GM21619 (cell line): ENCODE data around the gene ATP2B3.
A peak's percentile ranks its signal among the peaks of the same experiment; 100 is the strongest.

Source experiments
- ATAC-seq: cut with Tn5 transposase; IDR thresholded peaks from one replicate; pipeline ENCODE4 v1.9.1; 2021; ENCODE audit not compliant: unreplicated experiment

ATP2B3 gene

GRCh38 chrX:153564047-153564606 is 46.7 kb downstream of the ATP2B3 start:
- no peak for ATAC-seq

- no peak for ATAC-seq
Measured at GRCh38 chrX:153565996-153566580, 48.6 kb downstream of the ATP2B3 start.

DNA sequence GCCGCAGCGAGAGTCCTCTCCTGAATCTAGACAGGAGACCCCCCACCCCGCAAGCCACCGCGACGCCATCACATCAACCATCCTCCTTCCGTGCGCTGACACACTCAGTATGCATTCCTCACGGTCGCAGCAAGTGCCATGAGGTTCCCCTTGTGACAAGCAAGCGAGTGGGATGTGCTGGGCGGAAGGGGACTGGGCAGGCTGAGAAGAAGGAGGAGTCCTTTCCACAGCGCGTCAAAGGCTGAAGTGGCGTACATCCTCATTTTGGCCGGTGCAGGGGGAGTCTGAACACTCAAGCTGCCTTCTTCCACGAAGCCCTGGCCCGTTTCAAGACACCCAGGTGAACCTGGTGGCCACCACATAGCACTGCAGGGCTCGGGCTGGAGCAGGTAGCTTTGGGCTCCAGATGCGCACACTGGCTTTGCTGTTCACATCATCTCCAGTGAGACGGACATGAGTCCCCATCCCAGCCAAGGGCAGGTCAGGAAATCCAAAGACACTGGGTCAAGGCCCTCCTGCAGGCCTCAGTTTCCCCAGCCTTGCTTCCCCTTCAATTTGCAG is 51.1 kb downstream of the ATP2B3 start:
- no peak for ATAC-seq

- no peak for ATAC-seq
Measured at GRCh38 chrX:153569475-153569874, 52.0 kb downstream of the ATP2B3 start.

DNA sequence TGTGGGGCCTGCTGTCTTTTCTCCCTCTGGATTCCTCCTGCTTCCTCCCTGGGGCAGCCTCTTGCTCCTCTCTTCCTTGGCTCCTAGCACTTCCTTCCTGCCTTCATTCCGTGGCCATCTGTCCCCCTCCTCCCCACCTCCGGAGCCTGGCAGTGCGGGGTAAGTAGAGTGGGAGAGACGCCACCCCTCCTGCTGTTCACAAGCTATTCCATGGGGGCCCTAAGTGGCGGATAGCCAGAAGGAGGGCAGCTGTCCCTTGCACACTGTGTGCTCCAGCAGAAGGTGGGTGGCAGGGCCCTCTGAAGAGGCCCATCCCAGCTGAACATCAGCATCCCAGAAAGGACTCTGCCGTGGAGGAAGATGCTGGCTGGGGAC is 54.1 kb downstream of the ATP2B3 start:
- ATAC-seq: no peak

DNA sequence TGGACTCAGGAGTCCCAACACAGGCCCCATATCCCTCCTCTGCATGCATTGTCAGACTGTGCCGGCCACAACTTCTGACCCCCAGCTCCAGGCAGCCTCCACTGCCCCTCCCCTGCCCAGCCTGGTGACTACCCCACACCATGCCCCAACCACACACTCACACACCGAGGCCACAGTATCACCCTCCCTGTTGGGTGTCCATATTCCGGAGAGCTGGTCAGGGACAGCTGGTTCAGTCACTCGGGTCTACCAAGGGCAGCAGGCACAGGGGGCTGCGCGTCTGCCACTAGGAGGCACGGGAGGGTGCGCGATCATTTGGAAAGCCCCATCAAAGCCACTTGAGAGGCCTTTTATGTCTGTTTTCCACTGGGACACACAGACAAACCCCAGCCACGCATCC is 55.2 kb downstream of the ATP2B3 start:
- ATAC-seq: no peak

- no peak for ATAC-seq
Measured at GRCh38 chrX:153573984-153574383, 56.5 kb downstream of the ATP2B3 start.

DNA sequence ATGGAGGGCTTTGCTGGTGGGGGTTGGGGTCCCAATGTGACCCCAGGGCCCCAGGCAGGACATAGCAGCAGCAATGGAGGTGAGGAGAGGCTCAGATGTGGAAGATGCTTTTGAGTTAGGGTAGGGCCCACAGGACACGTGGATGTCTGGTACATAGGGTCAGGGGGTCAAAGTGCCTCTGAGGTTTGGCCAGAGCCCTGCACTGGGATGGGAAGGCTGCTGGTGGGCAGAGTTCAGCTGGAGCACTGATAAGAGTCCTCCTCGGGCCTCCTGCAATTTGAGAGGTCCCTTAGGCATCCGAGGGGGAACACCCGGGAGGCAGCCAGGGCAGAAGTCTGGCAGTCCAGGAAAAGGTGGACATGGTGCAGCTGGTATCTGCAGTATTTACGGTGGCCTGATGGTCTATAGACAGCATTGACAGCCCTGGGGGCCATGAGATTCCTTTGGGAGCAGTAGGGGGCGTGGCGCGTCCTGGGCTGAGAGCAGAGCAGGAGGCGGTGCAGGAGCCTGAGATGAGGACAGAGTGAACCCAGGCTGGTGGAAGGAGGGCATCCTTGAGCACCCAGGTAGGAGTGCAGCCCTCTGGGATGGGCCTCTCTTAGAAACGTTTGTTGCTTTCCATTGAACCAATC is 58.9 kb downstream of the ATP2B3 start:
- no peak for ATAC-seq

DNA sequence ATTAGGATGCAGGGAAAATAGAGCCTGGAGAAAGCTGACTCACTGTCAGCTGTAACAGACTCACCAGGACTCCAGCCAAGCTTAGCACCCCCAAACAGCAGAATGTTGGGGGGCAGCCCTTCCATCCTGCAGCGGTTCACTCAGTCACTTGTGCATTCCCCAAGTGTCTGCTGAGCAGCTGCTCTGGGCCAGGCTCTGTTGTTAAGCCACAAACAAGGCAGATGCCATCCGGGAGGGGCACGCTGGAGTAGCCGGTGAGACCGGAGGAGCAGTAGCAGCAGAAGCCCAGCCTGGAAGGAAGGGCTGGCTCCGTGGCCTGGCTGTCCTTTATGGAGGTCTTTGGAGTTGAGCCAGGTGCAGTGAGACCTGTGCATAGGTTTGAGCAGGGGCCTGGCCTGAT is 59.5 kb downstream of the ATP2B3 start:
- no peak for ATAC-seq

GRCh38 chrX:153578200-153578835 is 60.9 kb downstream of the ATP2B3 start:
- ATAC-seq: no peak

- ATAC-seq: no peak
Measured at GRCh38 chrX:153578889-153579288, 61.4 kb downstream of the ATP2B3 start.

DNA sequence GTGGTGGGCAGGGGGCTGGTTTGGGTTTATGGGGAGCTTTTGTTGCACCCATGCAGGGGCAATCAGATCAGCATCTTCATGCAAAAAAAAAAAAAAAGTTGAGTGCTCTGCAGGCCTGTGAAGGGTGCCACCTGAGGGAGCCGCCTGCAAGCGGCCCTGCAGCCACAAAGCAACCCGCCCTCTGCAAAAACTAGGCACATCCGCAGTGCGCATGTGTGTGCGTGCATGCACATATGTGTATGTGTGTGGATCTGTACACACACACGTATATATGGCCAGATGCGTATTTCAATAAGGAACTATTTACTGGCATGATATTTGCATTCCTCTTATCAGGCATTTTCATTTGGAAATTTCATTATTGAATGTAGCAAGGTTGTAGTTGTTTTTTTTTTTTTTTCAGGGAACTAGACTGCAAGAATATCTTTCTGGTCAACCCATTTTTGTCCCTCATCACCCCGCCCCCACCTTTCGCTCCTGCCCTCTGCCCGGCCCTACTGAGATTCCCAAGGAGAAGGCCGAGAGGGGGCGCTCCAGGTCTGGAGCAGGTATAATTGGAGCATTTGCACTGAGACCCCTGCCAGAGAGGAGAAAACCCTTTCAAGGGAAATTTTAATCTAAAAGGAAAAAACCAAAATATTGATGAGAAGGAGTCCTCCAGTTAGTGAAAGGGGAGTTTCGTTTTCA is 63.4 kb downstream of the ATP2B3 start:
- no peak for ATAC-seq

DNA sequence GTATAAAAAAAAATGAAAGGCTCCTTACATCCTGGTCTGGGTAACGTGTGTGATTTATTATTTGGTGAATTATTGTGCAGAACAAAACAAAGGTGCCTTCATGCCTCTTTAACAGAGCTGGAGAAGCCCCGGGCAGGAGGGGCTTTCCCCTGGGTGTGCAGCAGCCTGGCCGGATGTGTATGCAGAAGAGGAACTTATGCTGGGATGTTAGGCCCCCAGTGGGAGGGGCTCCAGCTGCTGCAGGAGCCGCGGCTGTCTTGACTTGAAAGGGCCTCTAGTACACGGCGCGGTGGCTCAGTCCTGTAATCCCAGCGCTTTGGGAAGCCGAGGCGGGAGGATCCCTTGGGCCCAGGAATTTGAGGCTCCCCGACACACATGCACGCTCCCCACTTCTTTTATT is 65.5 kb downstream of the ATP2B3 start:
- ATAC-seq: peak; percentile 100

DNA sequence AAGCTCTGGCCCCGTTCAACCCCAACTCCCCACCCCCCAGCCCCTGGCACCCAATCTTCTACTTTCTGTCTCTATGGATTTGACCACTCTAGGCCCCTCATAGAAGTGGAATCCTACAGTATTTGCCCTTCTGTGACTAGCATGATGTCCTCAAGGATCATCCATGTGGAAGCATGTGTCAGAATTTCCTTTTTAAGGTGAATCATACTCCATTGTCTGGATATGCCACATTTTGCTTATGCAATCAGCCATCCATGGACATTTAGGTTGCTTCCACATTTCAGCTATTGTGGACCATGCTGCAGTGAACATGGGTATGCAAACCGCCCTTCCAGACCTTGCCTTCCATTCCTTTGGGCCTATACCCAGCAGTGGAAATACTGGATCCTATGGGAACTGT is 66.0 kb downstream of the ATP2B3 start:
- no peak for ATAC-seq

- no peak for ATAC-seq
Measured at GRCh38 chrX:153585827-153586226, 68.4 kb downstream of the ATP2B3 start.

DNA sequence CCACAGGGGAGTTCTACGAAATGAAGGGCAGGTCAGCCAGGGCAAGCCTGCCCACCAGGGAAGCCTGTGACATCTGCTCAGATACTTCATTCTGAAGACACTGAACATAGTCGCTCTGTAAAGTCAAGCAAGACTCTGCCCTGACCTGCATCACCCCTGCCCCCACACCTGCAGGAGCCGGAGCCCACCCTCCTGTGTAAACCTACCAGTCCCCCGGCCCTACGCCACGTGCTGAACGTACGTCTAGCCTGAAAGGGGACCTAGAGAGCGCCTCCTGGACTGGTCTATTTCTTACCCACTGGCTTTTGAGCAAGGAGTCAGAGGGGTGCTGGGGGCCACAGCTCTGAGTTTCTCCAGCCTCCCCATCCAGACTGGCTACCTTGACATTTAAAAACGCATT is 69.9 kb downstream of the ATP2B3 start:
- no peak for ATAC-seq

- ATAC-seq: no peak
Measured at GRCh38 chrX:153588021-153588781, 70.8 kb downstream of the ATP2B3 start.

- ATAC-seq: no peak
Measured at GRCh38 chrX:153588782-153589446, 71.5 kb downstream of the ATP2B3 start.

DNA sequence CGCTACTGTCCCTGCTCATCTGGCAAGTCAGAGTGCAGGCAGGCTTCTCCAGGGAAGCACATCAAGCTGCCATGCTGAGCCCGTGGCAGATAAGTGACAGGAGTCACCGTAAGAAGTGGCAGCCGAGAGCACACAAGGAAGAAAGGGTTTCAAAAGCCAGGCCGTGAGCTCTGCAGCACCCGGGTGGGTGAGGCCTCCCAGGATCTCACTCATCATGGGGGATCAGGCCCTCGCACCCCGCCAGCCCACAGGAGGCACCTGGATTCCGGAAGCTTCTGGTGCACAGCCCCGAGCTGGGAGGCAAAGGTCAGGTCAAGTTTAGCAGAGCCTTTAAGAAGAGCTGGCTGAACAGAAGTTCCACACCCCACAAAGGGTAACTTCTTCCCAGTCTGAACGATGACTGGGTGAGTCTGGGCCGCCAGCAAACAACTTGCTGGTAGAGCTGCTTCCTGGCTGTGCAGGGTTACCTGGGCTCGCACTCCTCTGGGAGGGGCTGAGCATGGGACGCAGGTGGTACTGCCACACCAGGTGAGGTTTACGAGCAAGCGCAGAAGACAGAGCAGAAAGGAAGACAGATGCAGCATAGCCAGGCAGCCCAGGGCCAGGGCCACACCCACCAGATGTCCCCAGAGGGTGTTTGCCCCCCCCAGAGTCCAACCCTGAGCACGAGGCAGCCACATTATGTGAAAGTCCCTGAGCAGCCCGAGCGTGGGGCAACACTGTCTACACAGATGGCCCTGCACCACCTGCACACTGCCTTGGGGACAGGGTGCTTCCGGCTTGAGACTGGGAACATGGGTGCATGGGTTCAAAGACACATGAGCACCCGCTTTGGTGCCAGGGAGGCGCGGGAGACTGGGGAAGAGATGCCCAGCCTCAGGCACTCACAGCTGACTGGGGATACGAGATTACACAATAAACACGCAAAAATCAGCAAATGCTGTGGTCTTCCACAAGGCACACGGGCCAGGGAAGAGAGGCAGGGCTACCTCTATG is 73.8 kb downstream of the ATP2B3 start:
- ATAC-seq: no peak
